Fibroblast of mammary gland (primary cell): Measurements from ENCODE around the gene F3.

Experiments used
- DNase-seq: peaks from one replicate; pipeline ENCODE4 v3.0.0-alpha.2; 2010; ENCODE audit warnings: low read depth
- H3K4me3 ChIP-seq: 2 replicates; pipeline ENCODE4 v1.5.1; 2011; ENCODE audit warnings: low read depth, mild to moderate bottlenecking, low read length, moderate library complexity; ENCODE audit not compliant: control insufficient read depth
- TF ChIP-seq, protein P1 (sequence below): conservative IDR thresholded peaks from 2 replicates; pipeline ENCODE4 v1.5.1; 2011; ENCODE audit warnings: low read depth, low read length, inconsistent platforms; ENCODE audit not compliant: control insufficient read depth, insufficient read depth

The F3 gene

DNA sequence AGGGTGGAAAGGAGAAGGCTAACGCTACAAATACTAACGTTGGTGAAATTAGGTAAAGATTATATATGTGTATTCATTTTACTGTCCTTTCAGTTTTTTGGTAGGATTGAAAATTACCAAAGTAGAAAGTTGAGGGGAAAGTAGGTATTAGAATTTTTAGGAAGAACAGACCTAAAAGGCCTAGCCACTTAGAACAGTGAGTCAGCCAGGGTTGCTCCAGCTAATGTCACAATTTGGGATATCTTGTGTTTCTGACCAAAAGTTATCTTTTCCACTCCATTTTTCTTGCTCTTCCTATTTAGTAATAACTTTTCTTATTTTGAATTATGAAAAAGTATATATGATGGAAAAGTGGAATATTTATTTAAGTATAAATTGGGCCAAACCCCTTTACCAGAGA lies 40.1 kb downstream of the F3 start:
- TF ChIP-seq, protein P1, sequence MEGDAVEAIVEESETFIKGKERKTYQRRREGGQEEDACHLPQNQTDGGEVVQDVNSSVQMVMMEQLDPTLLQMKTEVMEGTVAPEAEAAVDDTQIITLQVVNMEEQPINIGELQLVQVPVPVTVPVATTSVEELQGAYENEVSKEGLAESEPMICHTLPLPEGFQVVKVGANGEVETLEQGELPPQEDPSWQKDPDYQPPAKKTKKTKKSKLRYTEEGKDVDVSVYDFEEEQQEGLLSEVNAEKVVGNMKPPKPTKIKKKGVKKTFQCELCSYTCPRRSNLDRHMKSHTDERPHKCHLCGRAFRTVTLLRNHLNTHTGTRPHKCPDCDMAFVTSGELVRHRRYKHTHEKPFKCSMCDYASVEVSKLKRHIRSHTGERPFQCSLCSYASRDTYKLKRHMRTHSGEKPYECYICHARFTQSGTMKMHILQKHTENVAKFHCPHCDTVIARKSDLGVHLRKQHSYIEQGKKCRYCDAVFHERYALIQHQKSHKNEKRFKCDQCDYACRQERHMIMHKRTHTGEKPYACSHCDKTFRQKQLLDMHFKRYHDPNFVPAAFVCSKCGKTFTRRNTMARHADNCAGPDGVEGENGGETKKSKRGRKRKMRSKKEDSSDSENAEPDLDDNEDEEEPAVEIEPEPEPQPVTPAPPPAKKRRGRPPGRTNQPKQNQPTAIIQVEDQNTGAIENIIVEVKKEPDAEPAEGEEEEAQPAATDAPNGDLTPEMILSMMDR = no peak

DNA sequence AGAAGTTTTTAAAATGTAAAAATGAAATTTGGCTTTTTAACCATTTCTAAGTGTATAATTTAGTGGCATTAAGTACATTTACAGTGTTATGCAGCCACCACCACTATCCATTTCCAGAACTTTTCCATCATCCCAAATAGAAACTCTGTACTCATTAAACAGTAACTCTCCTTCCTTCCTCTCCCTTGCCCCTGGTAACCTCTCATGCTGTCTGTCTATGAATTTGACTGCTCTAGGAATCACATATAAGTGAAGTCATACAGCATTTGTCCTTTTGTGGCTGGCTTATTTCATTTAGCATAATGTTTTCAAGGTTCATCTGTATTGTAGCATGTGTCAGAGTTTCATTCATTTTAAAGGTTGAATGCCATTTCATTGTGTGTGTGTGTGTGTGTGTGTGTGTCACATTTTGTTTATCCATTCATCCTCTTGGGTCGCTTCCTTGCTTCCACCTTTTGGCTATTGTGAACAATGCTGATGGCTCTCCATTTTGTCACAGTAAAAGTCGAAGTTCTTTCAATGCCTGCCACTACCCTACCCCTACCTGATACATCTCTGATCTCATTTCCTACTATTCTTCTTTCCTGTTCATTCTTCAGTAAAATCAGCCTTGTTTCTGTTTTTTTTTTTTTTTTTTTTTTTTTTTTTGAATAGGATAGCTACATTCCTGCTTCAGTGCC lies 45.3 kb downstream of the F3 start:
- DNase-seq = no peak
- TF ChIP-seq, protein P1 = no peak
- H3K4me3 ChIP-seq = no peak overlapping the region

More for the DNA sequence above, 40.1 kb downstream of the F3 start:
- no peak overlapping the region for H3K4me3 ChIP-seq
- no peak for DNase-seq

DNA sequence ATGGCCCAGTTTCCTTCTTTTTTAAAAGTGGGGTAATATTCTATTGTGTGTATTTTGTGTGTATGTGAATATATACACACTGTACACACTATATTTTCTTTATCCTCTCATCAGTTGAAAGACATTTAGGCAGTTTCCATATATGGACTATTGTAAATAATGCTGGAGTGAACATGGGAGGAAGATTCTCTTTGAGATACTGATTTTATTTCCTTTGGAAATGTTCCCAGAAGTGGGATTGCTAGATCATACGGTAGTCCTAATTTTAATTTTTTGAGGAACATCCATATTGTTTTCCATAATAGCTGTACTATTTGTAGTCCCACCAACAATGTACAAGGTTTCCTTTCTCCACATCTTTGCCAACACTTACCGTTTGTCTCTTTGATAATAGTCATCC lies 51.0 kb downstream of the F3 start:
- TF ChIP-seq, protein P1 = no peak
- no peak for DNase-seq
- no peak overlapping the region for H3K4me3 ChIP-seq

DNA sequence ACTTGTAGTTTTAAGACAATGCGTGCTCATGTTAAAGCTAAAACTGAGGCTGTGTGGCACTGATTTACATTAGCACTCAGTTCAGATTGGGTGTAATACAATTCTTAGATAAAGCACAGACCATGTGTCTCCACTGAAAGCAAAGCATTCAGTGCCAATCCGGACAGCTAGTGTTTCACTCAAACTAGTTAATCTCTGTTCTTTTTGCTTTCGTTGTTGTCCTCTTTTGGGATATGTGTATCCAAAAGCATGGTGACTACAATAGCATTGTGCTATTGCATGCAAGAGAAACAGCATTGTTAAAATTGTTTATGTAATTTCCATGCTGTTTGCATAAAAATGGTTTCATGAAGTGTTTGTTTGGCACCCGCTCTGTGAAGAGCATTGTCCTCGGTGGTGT lies 54.6 kb downstream of the F3 start:
- DNase-seq = no peak
- no peak overlapping the region for H3K4me3 ChIP-seq
- TF ChIP-seq, protein P1 = no peak

DNA sequence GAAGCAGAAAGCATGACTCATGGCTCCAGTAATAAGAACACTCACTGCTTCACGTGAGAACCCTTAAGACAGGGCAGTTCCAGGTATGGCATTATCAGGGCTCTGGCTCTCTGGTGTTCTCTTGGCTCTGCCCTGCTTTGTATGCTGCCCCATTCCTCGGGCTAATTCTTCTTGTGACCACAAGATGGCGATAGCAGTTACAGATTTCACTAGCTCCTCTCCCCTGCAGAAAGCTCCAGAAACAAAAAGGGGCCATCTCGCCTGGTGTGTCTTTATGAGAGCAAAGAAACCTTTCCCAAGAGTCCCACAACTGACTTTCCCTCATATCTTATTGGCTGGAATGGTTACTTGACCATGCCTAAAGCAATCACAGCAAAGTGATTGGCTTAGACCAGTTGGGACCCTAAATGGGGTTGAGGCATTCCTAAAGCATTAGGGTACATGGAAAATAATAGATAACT lies 60.1 kb downstream of the F3 start:
- TF ChIP-seq, protein P1 = peak; percentile 87
- H3K4me3 ChIP-seq = no peak overlapping the region
- peak; percentile 71 for DNase-seq

DNA sequence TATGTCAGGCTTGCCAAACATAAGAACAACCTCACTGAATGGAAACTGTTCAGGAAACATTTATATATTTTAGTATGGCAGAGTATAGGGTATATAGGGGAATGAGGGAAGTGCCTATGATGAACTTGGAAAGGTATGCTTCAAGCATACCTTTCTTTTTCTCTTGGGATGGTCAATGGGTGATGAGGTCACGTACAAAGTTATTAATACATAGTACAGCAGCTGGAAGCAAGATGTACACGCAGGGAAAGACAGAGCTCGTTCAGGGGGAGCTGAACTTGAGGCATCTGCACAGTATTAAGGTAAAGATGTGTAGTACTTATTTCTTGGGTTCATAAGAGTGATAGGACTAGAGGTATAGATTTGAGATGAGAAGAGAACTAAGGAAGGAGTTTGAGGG lies 61.9 kb downstream of the F3 start:
- TF ChIP-seq, protein P1 = no peak
- no peak for DNase-seq
- no peak overlapping the region for H3K4me3 ChIP-seq
